GM21825 (cell line): ENCODE results near the gene LYZL1.
A peak's percentile ranks its signal among the peaks of the same experiment; 100 is the strongest.
"Not testable (repeated sequence)": the region's sequence is repeated elsewhere in the genome, so short reads cannot be mapped to it uniquely, and the experiment has no call there.

Experiments
- ATAC-seq: cut with Tn5 transposase; IDR thresholded peaks from one replicate; pipeline ENCODE4 v1.9.1; 2021; ENCODE audit warnings: mild to moderate bottlenecking, moderate library complexity; ENCODE audit not compliant: unreplicated experiment

The LYZL1 gene

DNA sequence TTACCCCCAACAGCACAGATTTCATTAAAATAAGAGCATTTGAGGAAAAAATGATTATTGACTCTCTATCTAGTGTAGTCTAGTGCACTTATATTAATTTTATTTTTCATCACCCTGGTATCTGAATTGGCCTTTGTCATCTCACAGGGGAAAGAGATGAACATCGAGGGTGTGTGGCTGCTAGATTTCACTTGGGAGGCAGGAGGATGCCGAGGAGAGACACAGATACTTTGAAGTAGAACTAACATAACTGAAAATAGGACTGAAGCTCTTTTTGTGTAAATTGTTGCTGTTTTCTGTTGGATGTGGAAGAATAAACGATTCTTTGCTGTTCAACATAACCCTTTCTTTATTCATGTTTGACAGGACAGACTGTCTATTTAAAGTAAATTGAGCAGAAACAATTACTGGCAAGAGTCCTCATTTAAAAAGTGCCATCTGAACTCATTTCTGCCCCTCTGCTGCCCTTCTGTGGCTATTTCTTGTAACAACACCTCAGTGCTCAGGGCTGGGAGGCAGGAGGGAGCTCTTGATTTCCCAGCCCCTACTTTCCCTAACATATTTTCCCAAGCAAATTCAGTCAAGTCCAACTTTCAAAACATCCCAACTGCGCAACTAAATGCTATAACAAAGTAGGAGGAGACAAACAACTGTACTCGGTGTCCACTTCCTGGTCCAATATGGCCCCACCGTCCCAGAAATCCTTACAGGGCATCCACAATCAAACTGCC is 15.6 kb downstream of the LYZL1 start:
- peak; percentile 64 for ATAC-seq

DNA sequence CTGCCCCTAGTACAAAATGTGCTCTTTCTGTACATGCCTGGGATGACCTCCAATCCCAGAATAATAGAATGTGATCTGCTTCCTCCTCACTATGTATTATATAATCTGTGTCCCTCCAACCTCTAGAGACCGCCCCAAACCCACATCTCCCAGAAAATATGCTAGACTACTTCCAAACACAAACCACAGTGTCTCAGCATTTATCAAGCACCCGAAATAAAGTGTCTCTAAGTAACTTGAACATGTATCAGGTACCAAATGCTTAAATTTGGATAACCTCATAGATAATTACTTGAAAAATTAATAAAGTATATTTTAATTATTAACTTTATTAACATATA is 16.1 kb downstream of the LYZL1 start:
- no peak for ATAC-seq

DNA sequence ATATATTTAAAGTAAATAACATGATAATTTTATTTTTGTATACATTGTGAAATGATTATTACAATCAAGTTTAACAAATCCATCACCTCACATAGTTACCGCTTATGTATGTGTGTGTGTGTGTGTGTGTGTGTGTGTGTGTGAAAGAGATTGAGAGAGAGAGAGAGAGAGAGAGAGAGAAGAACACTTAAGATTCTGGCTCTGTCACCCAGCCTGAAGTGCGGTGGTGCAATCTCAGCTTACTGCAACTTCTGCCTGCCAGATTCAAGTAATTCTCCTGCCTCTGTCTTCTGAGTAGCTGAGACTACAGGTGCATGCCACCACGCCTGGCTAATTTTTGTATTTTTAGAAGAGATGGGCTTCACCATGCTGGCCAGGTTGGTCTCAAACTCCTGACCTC is 17.8 kb downstream of the LYZL1 start:
- no peak for ATAC-seq

DNA sequence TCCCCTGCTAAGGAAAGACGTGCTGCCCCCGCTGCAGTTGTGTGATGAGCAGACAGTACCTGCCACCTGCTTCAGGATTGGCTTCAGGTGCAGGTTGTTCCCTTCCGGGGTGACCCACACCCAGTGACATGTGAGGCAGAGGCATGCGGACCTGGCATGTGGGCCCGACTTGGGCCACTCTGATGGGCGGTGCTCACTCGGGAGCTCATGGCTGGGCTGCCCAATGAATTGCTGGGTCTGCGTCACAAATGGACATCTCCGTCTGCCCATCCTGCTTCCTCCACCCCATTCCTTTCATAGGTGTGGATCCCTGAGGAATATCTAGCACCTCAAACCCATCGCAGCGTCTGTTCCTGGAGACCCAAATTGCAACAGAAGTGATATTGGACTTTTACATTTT is 19.3 kb downstream of the LYZL1 start:
- not testable (repeated sequence) for ATAC-seq

DNA sequence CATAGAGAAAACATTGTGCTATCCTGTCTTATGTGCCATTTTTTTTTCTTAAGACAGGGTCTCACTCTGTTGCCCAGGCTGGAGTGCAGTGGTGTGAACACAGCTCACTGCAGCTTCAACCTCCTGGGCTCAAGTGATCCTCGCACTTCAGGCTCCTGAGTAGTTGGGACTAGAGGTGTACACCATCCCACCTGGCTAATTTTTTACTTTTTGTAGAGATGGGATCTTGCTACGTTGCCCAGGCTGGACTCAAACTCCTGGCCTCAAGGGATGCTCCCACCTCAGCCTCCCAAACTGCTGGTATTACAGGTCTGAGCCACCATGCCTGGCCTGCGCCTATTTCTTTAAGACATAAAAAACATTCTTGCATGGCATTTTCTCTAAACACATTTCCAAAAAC is 20.6 kb downstream of the LYZL1 start:
- no peak for ATAC-seq

DNA sequence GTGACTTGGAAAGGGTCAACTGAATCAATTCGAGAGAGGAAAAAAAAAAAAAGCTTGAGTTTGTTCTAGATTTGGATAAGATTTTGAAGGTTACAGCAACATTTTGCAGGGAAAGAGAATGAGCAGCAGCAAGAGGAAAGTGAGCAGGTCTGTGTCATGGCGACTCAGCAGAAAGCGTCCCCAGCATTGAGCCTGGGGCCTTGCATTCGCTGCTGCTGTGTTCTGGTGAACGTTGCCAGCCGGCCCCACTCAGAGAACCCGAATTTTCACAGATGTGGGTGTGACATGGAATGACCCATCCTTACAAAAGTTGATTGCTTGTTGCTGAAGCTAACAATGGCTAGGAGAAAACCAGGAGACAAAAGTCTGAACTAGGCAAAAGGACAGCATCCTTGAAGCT is 21.6 kb downstream of the LYZL1 start:
- ATAC-seq = not testable (repeated sequence)

DNA sequence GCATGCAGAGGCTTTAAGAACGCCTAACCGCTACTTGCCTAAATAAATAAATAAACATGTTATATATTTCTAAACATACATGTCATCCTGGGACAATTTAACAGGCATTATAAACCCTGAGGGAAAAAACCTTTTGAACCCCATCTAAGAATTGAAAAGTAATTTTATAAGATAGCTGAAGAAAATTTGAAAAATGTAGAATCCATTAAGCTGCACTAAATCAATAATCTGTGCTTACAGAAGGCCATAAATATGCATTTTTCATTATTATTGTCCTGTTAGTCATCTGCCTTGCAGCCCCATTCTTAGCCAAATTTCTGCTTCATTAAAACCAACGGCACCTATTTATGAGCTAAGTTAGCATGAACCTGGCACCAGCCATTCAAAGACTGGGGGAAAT is 24.2 kb downstream of the LYZL1 start:
- ATAC-seq = no peak

DNA sequence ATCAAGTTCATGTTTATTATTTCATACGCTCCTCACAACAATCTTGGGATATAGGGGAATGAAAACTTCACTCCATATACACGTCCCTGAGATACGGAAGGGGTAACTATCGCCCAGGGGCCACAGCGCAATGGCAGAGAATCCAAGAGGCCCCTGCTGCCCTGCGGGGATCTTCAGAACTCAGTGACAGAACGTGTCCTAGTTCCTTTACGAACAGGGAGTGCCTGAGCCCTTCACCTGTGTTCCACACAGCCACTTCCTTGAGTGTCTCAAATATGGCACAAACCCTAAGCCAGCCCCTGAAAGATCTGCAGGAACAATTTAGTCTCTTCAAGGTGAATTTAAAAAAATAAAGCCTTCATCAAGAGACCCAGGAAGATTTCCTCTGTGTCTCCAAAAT is 25.9 kb downstream of the LYZL1 start:
- ATAC-seq = no peak

DNA sequence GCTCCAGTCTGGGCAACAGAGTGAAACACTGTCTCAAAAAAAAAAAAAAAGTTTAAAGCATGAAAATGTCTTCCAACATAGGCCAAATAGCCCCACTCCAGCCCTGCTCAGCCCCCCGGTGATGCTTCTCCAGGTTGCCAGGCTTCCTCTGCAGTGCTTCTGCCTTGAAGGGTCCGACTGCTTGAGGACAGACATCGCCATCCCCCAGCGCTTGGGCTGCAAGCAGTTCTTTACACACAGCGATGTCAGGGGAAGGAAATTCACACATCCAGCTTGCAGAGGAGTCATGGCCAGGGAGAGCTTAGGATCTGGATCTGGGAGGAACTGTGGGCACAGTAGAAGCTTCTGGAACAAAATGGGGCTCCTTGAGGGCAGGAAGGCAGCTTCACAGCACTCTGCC is 26.9 kb downstream of the LYZL1 start:
- no peak for ATAC-seq

DNA sequence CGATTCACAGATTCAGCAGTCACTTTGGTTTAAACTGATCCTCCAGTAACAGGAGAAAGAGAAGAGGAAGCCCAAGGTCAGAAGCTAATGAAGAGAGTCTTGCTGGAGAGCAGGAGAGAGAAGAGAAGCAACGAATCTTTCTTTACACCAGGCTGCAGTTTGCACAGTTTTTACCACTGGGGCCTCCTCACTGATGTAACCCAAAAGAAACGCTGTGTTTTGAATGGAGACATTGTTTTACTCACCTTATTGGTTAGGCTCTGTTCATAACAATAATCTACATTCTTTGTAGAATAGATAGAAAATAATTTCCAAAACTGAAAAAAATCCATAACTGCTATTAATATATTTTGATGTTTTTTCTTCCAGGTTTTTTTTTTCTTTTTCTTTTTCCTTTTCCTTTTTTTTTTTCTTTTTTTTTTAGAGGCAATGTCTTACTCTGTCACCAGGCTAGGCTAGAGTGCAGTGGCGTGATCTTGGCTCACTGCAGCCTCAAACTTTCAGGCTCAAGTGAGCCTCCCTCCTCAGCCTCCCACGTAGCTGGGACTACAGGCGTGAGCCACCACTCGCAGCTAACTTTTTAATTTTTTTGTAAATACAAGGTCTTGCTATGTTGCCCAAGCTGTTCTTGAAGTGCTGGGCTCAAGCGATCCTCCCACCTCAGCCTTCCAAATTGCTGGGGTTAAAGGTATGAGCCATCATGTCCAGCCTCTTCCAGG is 27.6 kb downstream of the LYZL1 start:
- no peak for ATAC-seq

DNA sequence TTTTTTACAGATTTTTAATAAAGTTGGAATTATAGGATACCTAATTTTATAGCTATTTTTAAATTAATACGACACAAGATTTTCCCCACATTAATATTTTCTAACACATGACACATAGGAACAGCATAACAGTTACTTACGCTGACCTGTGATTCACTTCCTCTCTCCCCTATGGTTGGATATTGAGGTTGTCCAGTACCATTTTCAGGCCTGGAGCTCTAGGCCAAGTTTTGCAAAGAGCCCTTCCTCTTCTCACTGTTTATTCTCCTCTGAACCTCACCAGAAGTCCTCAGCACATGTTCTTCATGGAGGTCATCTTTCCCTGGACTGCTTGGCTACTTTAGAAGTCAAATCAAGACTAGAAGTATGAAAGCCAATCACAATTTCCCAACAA is 28.2 kb downstream of the LYZL1 start:
- ATAC-seq = no peak

DNA sequence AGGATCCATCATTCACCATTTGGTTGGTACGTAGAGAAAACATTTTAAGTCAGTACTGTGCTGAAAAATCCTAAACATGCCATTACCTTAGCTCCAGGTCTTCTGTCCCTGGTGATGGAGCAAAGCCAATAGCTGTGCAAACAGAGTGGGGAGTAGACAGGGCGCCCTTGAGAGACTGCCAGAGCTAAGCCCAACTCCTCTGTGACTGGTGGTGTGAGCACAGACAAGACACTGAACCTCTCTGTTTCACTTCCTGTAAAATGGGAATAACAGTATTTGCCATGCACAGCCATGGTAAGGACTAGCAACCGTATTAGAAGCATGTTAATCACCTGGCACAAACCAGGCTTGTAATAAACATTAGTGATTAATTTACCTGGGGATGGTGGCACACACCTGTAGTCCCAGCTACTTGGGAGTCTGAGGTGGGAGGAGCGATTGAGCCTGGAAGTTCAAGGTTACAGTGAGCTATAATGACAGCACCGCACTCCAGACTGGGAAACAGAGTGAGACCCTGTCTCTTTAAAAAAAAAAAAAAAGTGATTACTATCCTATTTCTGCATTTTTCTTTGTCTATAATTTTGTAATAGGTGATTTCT is 28.7 kb downstream of the LYZL1 start:
- no peak for ATAC-seq

DNA sequence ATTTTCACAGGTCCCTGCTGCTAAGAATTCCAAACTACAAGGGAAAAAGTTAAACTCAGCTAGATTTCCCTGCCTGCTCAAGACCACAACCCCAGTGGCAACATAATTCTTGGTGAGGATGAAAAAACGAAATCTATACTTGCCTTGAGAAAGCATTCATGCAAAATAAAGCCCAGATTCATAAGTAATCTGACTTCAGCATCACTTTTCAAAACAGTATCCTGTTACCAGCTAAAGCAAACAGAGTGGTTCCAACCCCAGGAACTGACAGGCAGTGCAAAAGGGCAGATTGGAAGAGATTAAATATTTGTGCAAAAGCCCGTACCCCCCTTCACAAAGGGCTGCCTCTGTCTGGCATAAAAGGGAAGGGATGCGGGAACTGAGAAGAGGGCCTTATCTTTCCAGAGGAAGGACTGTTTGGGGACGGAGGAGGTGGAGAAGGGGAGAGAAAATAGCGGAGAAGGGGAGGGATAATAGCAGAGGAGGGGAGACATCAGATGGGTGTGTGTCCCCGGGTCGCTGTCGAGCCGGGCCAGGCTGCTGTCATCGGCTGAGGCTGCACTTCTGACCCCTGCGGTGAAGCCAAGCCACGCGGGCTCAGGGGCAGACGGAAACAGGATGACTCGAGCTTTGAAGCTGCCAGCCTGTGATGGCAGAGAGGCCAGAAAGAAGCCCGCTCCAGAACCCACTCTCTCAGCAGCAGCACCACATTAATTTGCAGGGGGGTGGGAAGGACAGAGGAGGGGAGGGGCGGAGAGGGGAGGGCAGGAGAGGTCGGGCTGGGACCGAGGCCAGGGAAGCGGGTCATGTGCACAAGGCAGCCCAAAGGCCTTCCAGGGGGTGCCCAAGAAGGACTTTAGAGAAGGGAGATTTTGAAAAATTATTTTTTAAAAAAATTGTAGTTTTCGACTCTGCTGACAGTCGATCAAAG is 29.5 kb downstream of the LYZL1 start:
- ATAC-seq = not testable (repeated sequence)

DNA sequence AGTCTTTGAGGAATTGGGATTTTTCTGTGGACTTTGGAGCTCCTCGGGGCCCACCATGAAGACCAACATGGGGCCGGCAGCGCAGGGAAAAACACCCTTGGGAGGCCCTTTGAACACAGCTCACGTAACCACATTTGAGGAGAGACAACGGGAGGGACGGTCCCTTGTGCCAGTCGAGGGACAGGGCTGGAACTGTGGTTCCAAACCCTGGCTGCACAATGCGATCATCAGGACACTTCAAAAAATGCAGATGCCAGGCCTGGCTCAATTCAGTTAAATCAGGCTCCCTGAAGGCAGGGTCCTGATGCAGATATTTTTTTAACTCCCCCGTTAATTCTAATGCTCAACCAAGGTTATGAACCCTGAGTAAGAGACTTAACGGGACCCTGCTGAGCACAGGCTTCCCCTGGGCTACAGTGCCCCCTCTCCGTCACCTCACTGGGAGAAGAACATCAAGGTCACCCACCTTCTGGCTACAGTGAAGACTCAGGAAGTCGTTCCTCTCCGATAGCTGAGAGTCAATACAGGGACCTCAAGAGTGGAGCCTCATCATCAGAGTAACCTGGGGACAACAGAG is 30.4 kb downstream of the LYZL1 start:
- no peak for ATAC-seq

DNA sequence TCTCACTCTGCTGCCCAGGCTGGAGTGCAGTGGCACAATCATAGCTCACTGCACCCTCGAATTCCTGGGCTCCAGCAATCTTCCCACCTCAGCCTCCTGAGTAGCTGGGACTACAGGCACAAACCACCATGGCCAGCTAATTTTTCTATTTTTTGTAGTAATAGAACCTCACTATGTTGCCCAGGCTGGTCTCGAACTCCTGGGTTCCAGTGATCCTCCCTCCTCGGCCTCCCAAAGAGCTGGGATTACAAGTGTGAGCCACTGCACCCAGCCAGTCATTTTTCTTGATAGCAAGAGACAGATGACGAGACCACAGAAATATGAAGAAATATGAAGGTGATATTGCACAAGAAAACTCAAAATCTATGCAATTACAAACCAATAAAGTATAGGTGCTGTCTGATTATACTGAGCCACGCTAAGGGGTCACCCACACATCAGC is 31.8 kb downstream of the LYZL1 start:
- ATAC-seq = not testable (repeated sequence)

DNA sequence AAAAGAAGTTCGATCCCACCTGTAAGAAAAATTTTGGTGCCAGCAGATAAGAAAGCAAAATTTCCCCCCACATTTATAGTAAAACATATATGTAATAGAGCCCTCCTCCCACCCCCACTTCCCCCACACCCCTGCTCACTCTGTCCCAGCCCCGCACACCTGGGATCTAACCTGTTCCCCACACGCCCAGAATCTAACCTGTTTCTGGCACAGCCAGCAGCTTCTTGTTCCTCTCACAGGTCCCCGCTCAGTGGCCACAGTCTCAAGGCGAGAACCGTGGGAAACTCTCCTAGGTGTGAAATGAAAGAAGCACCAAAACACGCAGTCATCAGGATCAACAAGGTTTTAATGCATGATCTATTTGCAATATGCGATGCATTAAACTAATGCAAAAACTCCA is 32.8 kb downstream of the LYZL1 start:
- no peak for ATAC-seq

DNA sequence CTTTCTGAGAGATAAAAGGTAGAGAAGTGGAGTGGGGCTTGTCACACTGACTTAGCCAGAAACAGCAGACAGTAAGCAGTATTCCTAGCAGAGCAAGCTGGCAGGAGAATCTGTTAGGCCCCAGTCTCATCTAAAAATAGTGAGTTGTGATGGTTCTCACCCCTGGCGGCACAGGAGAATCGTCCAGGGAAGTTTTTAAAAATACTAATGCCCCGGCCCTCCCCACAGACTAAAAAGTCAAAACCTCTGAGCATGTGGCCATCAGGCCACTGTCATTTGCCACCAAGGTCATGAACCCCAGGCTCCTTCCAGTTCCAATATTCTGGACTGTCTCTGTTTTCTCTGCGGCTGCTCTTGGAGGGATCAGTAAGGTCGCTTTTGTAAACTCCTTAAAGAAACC is 34.0 kb downstream of the LYZL1 start:
- ATAC-seq = no peak

DNA sequence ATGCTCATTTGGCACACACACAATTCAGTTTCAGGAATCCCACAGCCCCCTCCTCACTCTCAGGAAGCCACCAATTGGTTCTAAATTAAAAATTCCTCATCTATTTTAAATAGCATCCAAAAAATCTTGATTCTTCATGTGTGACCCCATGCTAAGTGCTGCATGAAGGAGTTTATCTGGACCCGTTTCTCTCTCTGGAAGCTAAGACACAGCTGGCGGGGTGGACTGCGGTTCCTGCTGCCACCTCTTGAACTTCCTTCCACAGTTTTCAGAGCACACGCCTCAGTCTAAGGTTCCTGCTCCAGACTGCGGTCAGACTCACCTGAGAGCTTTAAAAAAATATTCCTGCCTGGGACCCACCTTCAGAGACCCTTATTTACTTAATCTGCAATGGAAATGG is 34.5 kb downstream of the LYZL1 start:
- ATAC-seq = no peak

DNA sequence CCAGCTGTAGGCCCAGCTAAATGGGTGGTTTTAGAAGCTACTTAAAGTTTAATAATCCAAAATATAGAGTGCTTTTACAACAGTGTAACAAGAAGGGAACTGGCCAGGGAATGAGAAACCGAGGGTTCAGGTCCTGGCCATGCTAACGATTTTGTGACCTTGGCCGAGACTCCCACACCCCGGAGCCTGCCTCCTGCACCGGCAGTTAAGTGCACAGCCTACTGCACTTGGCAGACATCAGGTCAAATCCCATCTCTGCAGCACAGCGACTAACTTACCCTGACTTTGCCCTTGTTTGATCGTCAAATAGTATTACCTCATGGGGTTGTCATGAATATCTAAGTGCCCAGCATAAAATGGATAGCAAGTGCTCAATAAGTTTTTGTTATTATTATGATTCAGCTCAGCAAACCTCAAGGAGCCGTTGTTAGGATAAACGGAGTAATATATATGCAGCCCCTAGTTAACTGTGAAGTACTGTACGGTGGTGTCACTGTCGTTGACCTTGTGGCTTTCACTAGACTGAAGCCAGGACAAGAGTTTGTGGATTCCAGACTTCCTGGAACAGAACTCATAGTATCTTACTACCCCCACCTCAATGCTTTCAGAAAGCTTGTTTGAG is 35.5 kb downstream of the LYZL1 start:
- ATAC-seq = no peak

DNA sequence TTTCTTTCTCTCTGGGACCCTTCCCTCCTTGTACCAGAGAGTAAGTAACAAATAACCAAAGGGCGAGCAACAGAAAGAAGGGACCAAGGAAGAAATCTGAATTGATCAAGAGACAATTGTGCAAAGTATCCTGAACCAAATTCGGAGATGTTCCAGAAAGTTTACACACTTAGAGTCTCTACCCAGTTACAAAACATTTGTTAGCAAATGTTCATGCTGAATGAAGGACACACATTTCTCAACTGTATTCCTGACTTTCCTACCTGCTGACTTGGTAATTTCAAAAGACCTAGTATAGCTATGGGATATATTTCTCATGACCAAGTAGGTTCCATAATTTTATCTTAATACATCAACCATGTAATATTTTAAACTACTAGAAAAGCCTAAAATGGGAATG is 37.4 kb downstream of the LYZL1 start:
- no peak for ATAC-seq
